ENCODE results near the gene CFAP54. TPM values are rescaled to one million over a fixed set of nuclear protein-coding genes. Genes with fewer than 3 reads are reported as not detected.

The CFAP54 gene
- total RNA-seq, 1 experiment from 2014 or later, result 0.71 TPM

GRCh38 chr12:96448300-96448699 is 41.1 kb upstream of the CFAP54 start:
- BruUV-seq (replicated peaks), result no TSS peak
- H3K9me3 ChIP-seq (ENCODE audit: low read depth, low read length, poor library complexity, severe bottlenecking), result no peaks in the 10 kb centered on the region
- H3K4me1 ChIP-seq (ENCODE audit: insufficient read depth, low read length, poor library complexity, severe bottlenecking), result peaks cover 8% of the 10 kb centered on the region
- H3K36me3 ChIP-seq (ENCODE audit: insufficient read depth, low read length, poor library complexity, severe bottlenecking), result no peaks in the 10 kb centered on the region
- H3K27me3 ChIP-seq (replicated peaks; ENCODE audit: insufficient read depth, low read depth, low read length, poor library complexity), result no peaks in the 10 kb centered on the region
- intact Hi-C loops (cut with micrococcal nuclease; ENCODE audit: unreplicated experiment), result no loop called here
- no peak overlapping the region for H3K4me3 ChIP-seq (ENCODE audit: low read depth, low read length, poor library complexity, severe bottlenecking)
- H3K27ac ChIP-seq (ENCODE audit: low read depth, low read length, poor library complexity, severe bottlenecking), result no peak overlapping the region
- ChIA-PET CTCF (no interaction called here), POLR2A (ENCODE audit: low non-redundant PET) (no interaction called here)
- TF ChIP-seq EZH2 (IDR thresholded peaks at IDR 0.05; ENCODE audit: borderline replicate concordance, low read depth, low read length, poor library complexity, severe bottlenecking) (no peak), CTCF (conservative IDR thresholded peaks at IDR 0.05; ENCODE audit: low read depth, low read length) (no peak)
- DNase-seq (ENCODE audit: low spot score), result no peak

DNA sequence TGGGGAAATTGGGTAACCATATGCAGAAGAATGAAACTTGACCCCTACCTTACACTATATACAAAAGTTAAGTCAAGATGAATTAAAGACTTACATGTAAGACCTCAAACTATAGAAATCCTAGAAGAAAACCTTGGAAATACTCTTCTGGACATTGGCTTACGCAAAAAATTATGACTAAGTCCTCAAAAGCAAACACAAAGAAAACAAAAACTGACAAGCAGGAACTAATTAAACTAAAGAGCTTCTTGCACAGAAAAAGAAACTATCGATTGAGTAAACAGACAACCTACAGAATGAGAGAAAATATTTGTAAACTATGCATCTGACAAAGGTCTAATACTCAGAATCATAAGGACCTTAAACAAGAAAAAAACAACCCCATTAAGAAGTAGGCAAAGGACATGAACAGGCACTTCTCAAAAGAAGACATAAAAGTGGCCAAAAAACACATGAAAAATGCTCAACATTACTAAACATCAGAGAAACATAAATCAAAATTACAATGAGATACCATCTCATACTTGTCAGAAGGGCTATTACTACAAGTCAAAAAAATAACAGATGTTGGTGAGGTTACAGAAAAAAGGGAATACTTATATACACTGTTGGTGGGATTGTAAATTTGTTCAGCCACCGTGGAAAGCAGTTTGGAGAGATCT is 37.0 kb upstream of the CFAP54 start:
- intact Hi-C loops (cut with micrococcal nuclease; ENCODE audit: unreplicated experiment), result no loop called here
- Histone ChIP-seq H3K4me1 (ENCODE audit: insufficient read depth, low read length, poor library complexity, severe bottlenecking) (no peaks in the 10 kb centered on the region), H3K9me3 (ENCODE audit: low read depth, low read length, poor library complexity, severe bottlenecking) (no peaks in the 10 kb centered on the region), H3K27ac (ENCODE audit: low read depth, low read length, poor library complexity, severe bottlenecking) (no peak overlapping the region), H3K36me3 (ENCODE audit: insufficient read depth, low read length, poor library complexity, severe bottlenecking) (no peaks in the 10 kb centered on the region), H3K27me3 (replicated peaks; ENCODE audit: insufficient read depth, low read depth, low read length, poor library complexity) (no peaks in the 10 kb centered on the region), H3K4me3 (ENCODE audit: low read depth, low read length, poor library complexity, severe bottlenecking) (no peak overlapping the region)
- ChIA-PET POLR2A (ENCODE audit: low non-redundant PET) (no interaction called here), CTCF (no interaction called here)
- TF ChIP-seq CTCF (conservative IDR thresholded peaks at IDR 0.05; ENCODE audit: low read depth, low read length) (no peak), EZH2 (IDR thresholded peaks at IDR 0.05; ENCODE audit: borderline replicate concordance, low read depth, low read length, poor library complexity, severe bottlenecking) (no peak)
- DNase-seq (ENCODE audit: low spot score), result no peak
- no TSS peak for BruUV-seq (replicated peaks)

GRCh38 chr12:96454396-96454795 is 35.0 kb upstream of the CFAP54 start:
- H3K4me3 ChIP-seq (ENCODE audit: low read depth, low read length, poor library complexity, severe bottlenecking), result no peak overlapping the region
- H3K27ac ChIP-seq (ENCODE audit: low read depth, low read length, poor library complexity, severe bottlenecking), result no peak overlapping the region
- no peaks in the 10 kb centered on the region for H3K4me1 ChIP-seq (ENCODE audit: insufficient read depth, low read length, poor library complexity, severe bottlenecking)
- BruUV-seq (replicated peaks), result no TSS peak
- H3K36me3 ChIP-seq (ENCODE audit: insufficient read depth, low read length, poor library complexity, severe bottlenecking), result no peaks in the 10 kb centered on the region
- ChIA-PET POLR2A (ENCODE audit: low non-redundant PET) (interaction anchor here (0.6 kb wide), 1 partner anchor 138 kb away, joined by 3 read pairs; no protein-coding TSS in a partner anchor), CTCF (no interaction called here)
- TF ChIP-seq CTCF (conservative IDR thresholded peaks at IDR 0.05; ENCODE audit: low read depth, low read length), result no peak
- TF ChIP-seq EZH2 (IDR thresholded peaks at IDR 0.05; ENCODE audit: borderline replicate concordance, low read depth, low read length, poor library complexity, severe bottlenecking), result no peak
- DNase-seq (ENCODE audit: low spot score), result no peak
- no peaks in the 10 kb centered on the region for H3K27me3 ChIP-seq (replicated peaks; ENCODE audit: insufficient read depth, low read depth, low read length, poor library complexity)
- no peaks in the 10 kb centered on the region for H3K9me3 ChIP-seq (ENCODE audit: low read depth, low read length, poor library complexity, severe bottlenecking)
- intact Hi-C loops (cut with micrococcal nuclease; ENCODE audit: unreplicated experiment), result no loop called here

All from A673 (cell line).